H1 (cell line): ENCODE data around the gene DLG5. TPM values are rescaled to one million over a fixed set of nuclear protein-coding genes. Genes with fewer than 3 reads are reported as not detected.

Source experiments
- CTCF ChIA-PET: fragments of 300-600 bp; sonication (Branson Sonifier 250); formaldehyde crosslinking; loops from one replicate; lab custom pipeline; 2021; ENCODE audit not compliant: partially characterized antibody; lab: Charles Lee
- POLR2A ChIA-PET: fragments of 300-600 bp; sonication (Branson Sonifier 250); formaldehyde crosslinking; loops from one replicate; lab custom pipeline; 2021; ENCODE audit warnings: inconsistent platforms; ENCODE audit not compliant: partially characterized antibody; lab: Charles Lee
- DNase-seq, 2 experiments: peaks; one replicate each; pipeline versions ENCODE4 v3.0.0 to v3.0.0-alpha.2; 2010 to 2022; ENCODE audit warnings: low spot score in 2 of 2, low read depth in 1 of 2, mixed read lengths in 1 of 2
- FAIRE-seq: peaks from 2 replicates; lab custom pipeline; 2011; peaks lifted over from hg19 to GRCh38; lab: Jason Lieb, UNC
- H2AFZ ChIP-seq: 2 replicates; pipeline ENCODE4 v1.8.1; 2012; ENCODE audit warnings: low read length, inconsistent platforms
- H2AK5ac ChIP-seq: 2 replicates; pipeline ENCODE4 v1.6.1; 2013; ENCODE audit warnings: low read depth, low read length
- H2BK120ac ChIP-seq: replicated peaks from 2 replicates; pipeline ENCODE3; 2013; ENCODE audit warnings: low read depth, low read length, inconsistent platforms
- H2BK12ac ChIP-seq: 2 replicates; pipeline ENCODE4 v1.6.1; 2013; ENCODE audit warnings: low read depth, low read length
- H2BK15ac ChIP-seq: 2 replicates; pipeline ENCODE4 v1.6.1; 2013; ENCODE audit warnings: low read length
- H2BK20ac ChIP-seq: 2 replicates; pipeline ENCODE4 v1.6.1; 2013; ENCODE audit warnings: low read length
- H2BK5ac ChIP-seq: 2 replicates; pipeline ENCODE4 v1.6.1; 2013; ENCODE audit warnings: low read depth, low read length
- H3K14ac ChIP-seq: 2 replicates; pipeline ENCODE4 v1.6.1; 2013; ENCODE audit warnings: inconsistent platforms; ENCODE audit not compliant: insufficient read length
- H3K18ac ChIP-seq: 2 replicates; pipeline ENCODE4 v1.6.1; 2013; ENCODE audit warnings: low read length; ENCODE audit errors: extremely low read depth
- H3K23ac ChIP-seq: 2 replicates; pipeline ENCODE4 v1.6.1; 2013; ENCODE audit warnings: inconsistent platforms; ENCODE audit not compliant: insufficient read length
- H3K23me2 ChIP-seq: 2 replicates; pipeline ENCODE4 v1.6.1; 2013; ENCODE audit warnings: low read depth, low read length
- H3K27ac ChIP-seq: 2 replicates; pipeline ENCODE4 v1.6.1; 2011; ENCODE audit warnings: low read depth, low read length, inconsistent platforms
- H3K27me3 ChIP-seq, 4 experiments: replicated peaks in 1 of 4; 1 replicate in 1 of 4; 2 replicates in 3 of 4; pipeline versions ENCODE4 v1.6.1 to v1.8.1; 2011 to 2013; ENCODE audit warnings: low read length in 3 of 4, mild to moderate bottlenecking in 3 of 4, inconsistent platforms in 2 of 4, mixed read lengths in 2 of 4, moderate library complexity in 1 of 4; ENCODE audit not compliant: control insufficient read depth in 3 of 4, insufficient read depth in 3 of 4; ENCODE audit errors: extremely low read depth in 1 of 4
- H3K36me3 ChIP-seq, 4 experiments: 2 replicates each; pipeline versions ENCODE4 v1.6.1 to v1.8.1; 2011 to 2013; ENCODE audit warnings: mild to moderate bottlenecking in 4 of 4, low read length in 3 of 4, moderate library complexity in 2 of 4, control low read depth in 1 of 4, inconsistent platforms in 1 of 4; ENCODE audit not compliant: insufficient read depth in 4 of 4, control insufficient read depth in 2 of 4
- H3K4ac ChIP-seq: replicated peaks from 2 replicates; pipeline ENCODE3; 2013; ENCODE audit warnings: low read length, low read depth, mixed read lengths, inconsistent platforms; ENCODE audit not compliant: insufficient read length
- H3K4me1 ChIP-seq, 4 experiments: replicated peaks in 1 of 4; 1 replicate in 1 of 4; 2 replicates in 3 of 4; pipeline versions ENCODE4 v1.6.1 to v1.8.1; 2011 to 2013; ENCODE audit warnings: low read length in 3 of 4, inconsistent platforms in 2 of 4, mixed read lengths in 1 of 4; ENCODE audit not compliant: insufficient read depth in 4 of 4, control insufficient read depth in 3 of 4
- H3K4me2 ChIP-seq, 2 experiments: 2 replicates each; pipeline versions ENCODE4 v1.6.1 to v1.8.1; 2011 to 2013; ENCODE audit warnings: low read depth in 2 of 2, low read length in 2 of 2, control low read depth in 1 of 2, inconsistent platforms in 1 of 2, mild to moderate bottlenecking in 1 of 2; ENCODE audit not compliant: insufficient read depth in 1 of 2
- H3K4me3 ChIP-seq, 4 experiments: fragments of 200-600, 300-600 bp in 1 of 4; sonication (generic), shearing (Covaris generic), sonication (Bioruptor Twin) in 1 of 4; 2 replicates each; pipeline versions ENCODE4 v1.5.1 to v1.8.1; 2011 to 2016; ENCODE audit warnings: low read length in 4 of 4, low read depth in 3 of 4, control low read depth in 2 of 4, inconsistent platforms in 2 of 4, mild to moderate bottlenecking in 2 of 4, mixed read lengths in 1 of 4, moderate library complexity in 1 of 4; ENCODE audit not compliant: insufficient read depth in 2 of 4; ENCODE audit errors: extremely low read depth in 1 of 4
- H3K56ac ChIP-seq: replicated peaks from 2 replicates; pipeline ENCODE3; 2013; ENCODE audit warnings: low read depth, mild to moderate bottlenecking, mixed read lengths, low read length, inconsistent platforms; ENCODE audit not compliant: insufficient read length
- H3K79me1 ChIP-seq: 2 replicates; pipeline ENCODE4 v1.6.1; 2013; ENCODE audit warnings: low read depth, low read length, control low read depth
- H3K79me2 ChIP-seq, 2 experiments: 2 replicates each; pipeline versions ENCODE4 v1.6.1 to v1.8.1; 2012 to 2013; ENCODE audit warnings: low read length in 2 of 2, mild to moderate bottlenecking in 2 of 2, inconsistent platforms in 1 of 2; ENCODE audit not compliant: insufficient read depth in 2 of 2, control insufficient read depth in 1 of 2
- H3K9ac ChIP-seq, 4 experiments: replicated peaks in 1 of 4; 1 replicate in 1 of 4; 2 replicates in 3 of 4; pipeline versions ENCODE4 v1.6.1 to v1.8.1; 2011 to 2013; ENCODE audit warnings: low read depth in 3 of 4, low read length in 3 of 4, control low read depth in 2 of 4, mild to moderate bottlenecking in 2 of 4, moderate library complexity in 2 of 4, inconsistent platforms in 1 of 4; ENCODE audit errors: extremely low read depth in 1 of 4
- H3K9me3 ChIP-seq, 2 experiments: 2 replicates each; pipeline versions ENCODE4 v1.6.1 to v1.8.1; 2012 to 2013; ENCODE audit warnings: mild to moderate bottlenecking in 2 of 2, moderate library complexity in 2 of 2, control low read depth in 1 of 2, inconsistent platforms in 1 of 2, low read depth in 1 of 2, low read length in 1 of 2, mixed read lengths in 1 of 2; ENCODE audit not compliant: insufficient read depth in 2 of 2
- H4K20me1 ChIP-seq, 2 experiments: replicated peaks in 1 of 2; 2 replicates each; pipeline versions ENCODE3 to v1.8.1; 2011 to 2013; ENCODE audit warnings: inconsistent platforms in 2 of 2, low read length in 2 of 2, mild to moderate bottlenecking in 1 of 2; ENCODE audit not compliant: insufficient read depth in 2 of 2, control insufficient read depth in 1 of 2
- H4K5ac ChIP-seq: 2 replicates; pipeline ENCODE4 v1.6.1; 2013; ENCODE audit warnings: low read length, low read depth, mixed read lengths, inconsistent platforms; ENCODE audit not compliant: insufficient read length
- H4K8ac ChIP-seq: 2 replicates; pipeline ENCODE4 v1.8.0; 2013; ENCODE audit warnings: mild to moderate bottlenecking, moderate library complexity, low read length, inconsistent platforms; ENCODE audit not compliant: insufficient read depth; ENCODE audit errors: extremely low read depth
- H4K91ac ChIP-seq: replicated peaks from 2 replicates; pipeline ENCODE3; 2013; ENCODE audit warnings: low read length, mixed read lengths, inconsistent platforms; ENCODE audit not compliant: insufficient read length
- ASH2L ChIP-seq: fragments of 200-600, 300-600 bp; sonication (generic); IDR thresholded peaks from one replicate; pipeline ENCODE4 v1.7.1; 2017; ENCODE audit warnings: low read length
- ATF2 ChIP-seq: IDR thresholded peaks from 2 replicates; pipeline ENCODE4 v1.6.1; 2012; ENCODE audit warnings: low read length, inconsistent platforms
- BACH1 ChIP-seq: IDR thresholded peaks from 2 replicates; pipeline ENCODE4 v1.6.1; 2012; ENCODE audit warnings: low read length, improper control_type of control experiment
- CHD1 ChIP-seq: IDR thresholded peaks from 2 replicates; pipeline ENCODE4 v1.6.1; 2012; ENCODE audit warnings: low read depth, low read length, improper control_type of control experiment
- HDAC6 ChIP-seq: IDR thresholded peaks from one replicate; pipeline ENCODE4 v1.7.1; 2012; ENCODE audit warnings: low read depth, mild to moderate bottlenecking, inconsistent platforms, low read length, moderate library complexity
- KDM4A ChIP-seq: IDR thresholded peaks from one replicate; pipeline ENCODE4 v1.7.1; 2012; ENCODE audit warnings: low read depth, mild to moderate bottlenecking, moderate library complexity, low read length, inconsistent platforms; ENCODE audit not compliant: severe bottlenecking
- KDM5A ChIP-seq: fragments of 200-600 bp; IDR thresholded peaks from 2 replicates; pipeline ENCODE4 v1.7.1; 2012; ENCODE audit warnings: mild to moderate bottlenecking, low read length, inconsistent platforms, mixed read lengths
- NANOG ChIP-seq: IDR thresholded peaks from 2 replicates; pipeline ENCODE4 v1.6.1; 2011; ENCODE audit warnings: low read length, low read depth, mild to moderate bottlenecking, inconsistent platforms; ENCODE audit not compliant: insufficient read depth, poor library complexity, severe bottlenecking
- NRF1 ChIP-seq: IDR thresholded peaks from 2 replicates; pipeline ENCODE4 v1.6.1; 2011; ENCODE audit warnings: mild to moderate bottlenecking, low read depth, low read length, improper control_type of control experiment
- SP4 ChIP-seq: IDR thresholded peaks from 2 replicates; pipeline ENCODE4 v1.6.1; 2012; ENCODE audit warnings: low read length, inconsistent platforms
- TAF1 ChIP-seq: IDR thresholded peaks from 2 replicates; pipeline ENCODE4 v1.6.1; 2011; ENCODE audit warnings: mild to moderate bottlenecking, low read depth, low read length
- YY1 ChIP-seq: IDR thresholded peaks from 2 replicates; pipeline ENCODE4 v1.6.1; 2011; ENCODE audit warnings: low read depth, mild to moderate bottlenecking, low read length
- WGBS, 2 experiments: shearing (Covaris generic) in 1 of 2; methylation state at CpG; one replicate each; pipeline versions ENCODE4 v1.1.6 to v1.1.7; 2013 to 2015; ENCODE audit warnings: low lambda C conversion rate in 2 of 2, mixed read lengths in 2 of 2, inconsistent platforms in 1 of 2, low coverage in 1 of 2, missing lambda C conversion rate in 1 of 2; ENCODE audit not compliant: insufficient replicate concordance in 2 of 2, insufficient coverage in 1 of 2, insufficient read length in 1 of 2; ENCODE audit errors: extremely low coverage in 1 of 2, missing lambda C conversion rate in 1 of 2; 5-methylcytosine and 5-hydroxymethylcytosine counted together
- polyA plus RNA-seq, 7 experiments: library from polyadenylated mRNA; depleted of rRNA in 3 of 7; stranded (reverse) in 5 of 7; unstranded in 2 of 7; fragments of >200 nt in 5 of 7; fragments of 200-250 nt in 2 of 7; gene quantifications; 1 replicate in 5 of 7; 2 replicates in 1 of 7; 4 replicates in 1 of 7; pipeline versions ENCODE4 v1.2.1 to v1.2.3, GENCODE V29; 2011 to 2013; ENCODE audit warnings: missing spikeins in 2 of 7, mixed read lengths in 2 of 7
- total RNA-seq: library from RNA; stranded (reverse); fragmentation: NEBNext Ultra II Directional; extraction: Animal tissue kit (Norgen Biotek cat#: 25700); gene quantifications from 2 replicates; pipeline ENCODE4 v1.2.1, GENCODE V29; 2021

DLG5 gene
- total and polyA plus RNA-seq, 2 of the 8 experiments (the other 6 are each of a cell fraction or from before 2014, with no cell fraction given): 15.6 to 71.4 TPM

GRCh38 chr10:77879710-77880109 lies 46.8 kb downstream of the DLG5 start:
- POLR2A ChIA-PET: interaction anchor here (3.1 kb wide), 1 partner anchor 11 kb away, joined by 15 read pairs; no protein-coding TSS in a partner anchor
- Histone ChIP-seq H2AK5ac (peak overlapping the region; percentile 84; the same call in 1 of the 2 replicates), H3K4me1 (peaks cover 12 to 33% (median 23%) of the 10 kb centered on the region in 4 experiments), H3K4ac (no peak overlapping the region), H3K23me2 (peaks cover 2% of the 10 kb centered on the region; the same call in 1 of the 2 replicates), H3K27ac (no peak overlapping the region), H4K20me1 (peaks cover 0 to 3% of the 10 kb centered on the region in 2 experiments), H3K9me3 (no peaks in the 10 kb centered on the region), H2BK20ac (peak overlapping the region; percentile 68), H3K56ac (no peak overlapping the region), H3K27me3 (no peaks in the 10 kb centered on the region), H3K4me2 (no peak overlapping the region), H4K8ac (no peak overlapping the region), H2AFZ (no peak overlapping the region), H2BK12ac (peak overlapping the region; percentile 50; the same call in 1 of the 2 replicates), H3K4me3 (no peak overlapping the region), H3K79me1 (peaks cover 12% of the 10 kb centered on the region; the same call in 1 of the 2 replicates), H4K5ac (no peak overlapping the region), H3K36me3 (no peaks in the 10 kb centered on the region), H3K18ac (0 out of 2 replicates have a peak overlapping the region, but pooled peaks have one; percentile 53), H3K14ac (no peak overlapping the region), H3K23ac (no peak overlapping the region), H2BK5ac (peak overlapping the region; percentile 95), H4K91ac (peak overlapping the region; percentile 84), H3K79me2 (peaks cover 8 to 66% of the 10 kb centered on the region in 2 experiments; a peak in 3 of 4 replicates), H2BK15ac (no peak overlapping the region), H2BK120ac (no peak overlapping the region), H3K9ac (no peak overlapping the region)
- FAIRE-seq: no peak
- 81% methylated on average over 3 of the region's 3 CpGs; no CpG with 5 or more reads in 1 of the 2 experiments for WGBS, 2 experiments
- CTCF ChIA-PET: interaction anchor here (1.5 to 17.9 kb wide), 4 partner anchors 9 to 95 kb away, joined by 4 to 169 read pairs (median 6); no protein-coding TSS in a partner anchor
- no peak for DNase-seq
- TF ChIP-seq KDM4A: no peak
- TF ChIP-seq NANOG: no peak
- no peak for TF ChIP-seq YY1
- TF ChIP-seq HDAC6: no peak
- no peak for TF ChIP-seq SP4
- no peak for TF ChIP-seq TAF1
- TF ChIP-seq ATF2: no peak
- TF ChIP-seq KDM5A: no peak
- no peak for TF ChIP-seq ASH2L
- TF ChIP-seq BACH1: no peak
- no peak for TF ChIP-seq CHD1
- TF ChIP-seq NRF1: no peak
